Astrocyte of the spinal cord (primary cell): ENCODE results near the gene SIAH1.
"Not testable (repeated sequence)": the region's sequence is repeated elsewhere in the genome, so short reads cannot be mapped to it uniquely, and the experiment has no call there.

ENCODE experiments used
- DNase-seq: peaks from one replicate; pipeline ENCODE4 v3.0.0; 2011; ENCODE audit warnings: low read depth, low spot score
- H3K4me3 ChIP-seq: 2 replicates; pipeline ENCODE4 v1.5.1; 2011; ENCODE audit warnings: low read depth, mild to moderate bottlenecking, low read length, moderate library complexity
- CTCF ChIP-seq: IDR thresholded peaks from 2 replicates; pipeline ENCODE4 v1.5.1; 2012; ENCODE audit warnings: low read depth, mild to moderate bottlenecking, low read length, inconsistent platforms
- in situ Hi-C: cut with HindIII; loops from 2 replicates; pipeline ENCODE4 v1.10.0; 2017; ENCODE audit warnings: low sequenced_read_pairs

Gene SIAH1

GRCh38 chr16:48358419-48358818 lies 26.8 kb downstream of the SIAH1 start:
- in situ Hi-C loops, result no loop called here
- no peak for DNase-seq
- TF ChIP-seq CTCF, result no peak
- no peak overlapping the region for H3K4me3 ChIP-seq

DNA sequence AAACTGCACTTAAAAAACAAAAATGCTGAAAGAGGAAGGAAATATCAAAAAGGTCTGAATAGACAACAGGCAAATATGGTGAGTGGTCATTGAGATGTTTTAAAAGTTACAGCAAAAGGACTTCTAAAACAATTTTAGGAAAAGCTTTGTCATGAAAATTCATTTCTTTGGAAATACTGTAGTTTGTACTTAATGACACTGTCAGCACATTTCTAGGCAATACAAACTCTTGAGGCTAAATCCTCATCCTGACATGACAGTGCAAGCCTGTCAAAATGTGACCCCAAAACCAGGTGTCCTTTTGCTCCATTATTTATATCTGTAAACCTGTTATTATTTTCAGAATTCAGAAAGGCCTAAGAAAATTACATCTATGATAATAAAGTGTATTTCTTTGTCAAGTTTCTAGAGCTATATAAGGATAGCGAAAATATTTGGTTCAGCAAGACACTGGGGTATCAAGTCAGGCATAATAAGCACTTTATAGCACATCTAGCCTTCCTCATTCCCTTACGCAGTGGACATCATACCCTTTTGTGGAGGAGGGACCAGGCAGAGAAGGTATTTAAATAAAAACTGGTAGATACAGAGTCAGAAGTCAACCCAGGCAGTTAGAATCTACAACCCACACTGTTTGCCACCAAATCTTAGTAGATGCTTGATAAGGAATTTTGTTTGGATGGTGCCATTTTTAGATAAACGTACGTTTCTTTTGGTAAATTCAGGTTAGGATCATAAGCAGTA lies 28.4 kb downstream of the SIAH1 start:
- H3K4me3 ChIP-seq, result no peak overlapping the region
- in situ Hi-C loops, result no loop called here
- no peak for DNase-seq
- no peak for TF ChIP-seq CTCF

GRCh38 chr16:48354877-48355855 lies 30.0 kb downstream of the SIAH1 start:
- in situ Hi-C loops, result no loop called here
- DNase-seq, result no peak
- TF ChIP-seq CTCF, result no peak
- H3K4me3 ChIP-seq, result no peak overlapping the region

DNA sequence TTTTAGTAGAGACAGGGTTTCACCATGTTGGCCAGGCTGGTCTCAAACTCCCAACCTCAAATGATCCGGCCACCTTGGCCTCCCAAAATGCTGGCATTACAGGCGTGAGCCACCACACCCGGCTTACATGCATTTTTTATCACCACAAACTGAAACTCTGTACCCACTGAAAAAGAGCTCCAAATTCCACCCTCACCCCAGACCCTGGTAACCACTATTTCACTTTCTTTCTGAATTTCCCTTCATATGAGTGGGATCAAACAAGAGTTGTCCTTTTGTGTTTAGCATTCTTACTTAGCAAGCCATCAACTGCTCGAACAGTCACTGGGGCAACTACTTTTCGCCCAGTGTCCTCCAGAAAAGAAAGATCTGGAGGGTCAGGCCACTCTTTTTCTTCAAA lies 30.8 kb downstream of the SIAH1 start:
- H3K4me3 ChIP-seq, DNase-seq, in situ Hi-C loops: not testable (repeated sequence)

GRCh38 chr16:48353565-48354163 lies 31.5 kb downstream of the SIAH1 start:
- in situ Hi-C loops, result no loop called here
- H3K4me3 ChIP-seq, result no peak overlapping the region
- TF ChIP-seq CTCF, result peak; percentile 77
- peak; percentile 72 for DNase-seq

GRCh38 chr16:48352648-48353390 lies 32.4 kb downstream of the SIAH1 start:
- no peak for TF ChIP-seq CTCF
- in situ Hi-C loops, result no loop called here
- no peak for DNase-seq
- H3K4me3 ChIP-seq, result no peak overlapping the region
